Endothelial cell of umbilical vein (primary cell): Measurements from ENCODE around the gene ATP13A5. TPM values are rescaled to one million over a fixed set of nuclear protein-coding genes. Genes with fewer than 3 reads are reported as not detected.

Source experiments
- BruUV-seq: library from RNA; stranded (reverse); fragments of 400-500 nt; replicated peaks from 2 replicates; lab custom pipeline; 2021; lab: Mats Ljungman, UMichigan
- CTCF ChIA-PET: fragments of 300-600, 350-600 bp; sonication (Branson Sonifier 250); formaldehyde crosslinking; loops from one replicate; lab custom pipeline; 2021; ENCODE audit warnings: antibody characterized with exemption, inconsistent platforms; lab: Charles Lee
- POLR2A ChIA-PET: fragments of 300-600, 350-600 bp; sonication (Branson Sonifier 250); formaldehyde crosslinking; loops from one replicate; lab custom pipeline; 2021; ENCODE audit warnings: antibody characterized with exemption, inconsistent platforms; lab: Charles Lee
- DNase-seq: peaks from one replicate; pipeline ENCODE4 v3.0.0-alpha.2; 2011; ENCODE audit warnings: low read depth, low spot score
- FAIRE-seq: peaks from 2 replicates; lab custom pipeline; 2011; peaks lifted over from hg19 to GRCh38; lab: Jason Lieb, UNC
- H2AFZ ChIP-seq: 2 replicates; pipeline ENCODE4 v1.6.0; 2012; ENCODE audit warnings: low read depth, low read length, control low read depth, inconsistent platforms
- H3K27ac ChIP-seq: 2 replicates; pipeline ENCODE4 v1.5.1; 2011; ENCODE audit warnings: low read depth, mild to moderate bottlenecking, control low read depth, low read length, moderate library complexity; ENCODE audit not compliant: insufficient read depth
- H3K27me3 ChIP-seq, 2 experiments: 2 replicates each; pipeline versions ENCODE4 v1.6.0 to v1.6.1; 2011; ENCODE audit warnings: low read length in 2 of 2, mixed read lengths in 1 of 2; ENCODE audit not compliant: control insufficient read depth in 2 of 2, insufficient read depth in 2 of 2
- H3K36me3 ChIP-seq, 2 experiments: 2 replicates in 1 of 2; 3 replicates in 1 of 2; pipeline ENCODE4 v1.5.1; 2011; ENCODE audit warnings: low read length in 2 of 2, mild to moderate bottlenecking in 1 of 2, moderate library complexity in 1 of 2; ENCODE audit not compliant: control insufficient read depth in 2 of 2, insufficient read depth in 2 of 2; ENCODE audit errors: extremely low read depth in 1 of 2
- H3K4me1 ChIP-seq: 3 replicates; pipeline ENCODE4 v1.5.1; 2011; ENCODE audit warnings: mild to moderate bottlenecking, low read length; ENCODE audit not compliant: control insufficient read depth, insufficient read depth; ENCODE audit errors: extremely low read depth
- H3K4me2 ChIP-seq: 2 replicates; pipeline ENCODE4 v1.6.1; 2011; ENCODE audit warnings: low read length, control low read depth, mixed read lengths; ENCODE audit not compliant: insufficient read depth
- H3K4me3 ChIP-seq, 3 experiments: fragments of 200-600 bp in 1 of 3; sonication (generic), shearing (Covaris generic) in 1 of 3; replicated peaks in 1 of 3; 2 replicates each; pipeline ENCODE4 v1.5.1; 2011 to 2016; ENCODE audit warnings: control low read depth in 3 of 3, low read length in 3 of 3, mild to moderate bottlenecking in 2 of 3, inconsistent platforms in 1 of 3, low read depth in 1 of 3, moderate library complexity in 1 of 3; ENCODE audit not compliant: insufficient read depth in 1 of 3
- H3K79me2 ChIP-seq: 2 replicates; pipeline ENCODE4 v1.6.0; 2012; ENCODE audit warnings: low read length, inconsistent platforms; ENCODE audit not compliant: control insufficient read depth, insufficient read depth
- H3K9ac ChIP-seq: replicated peaks from 2 replicates; pipeline ENCODE3; 2011; ENCODE audit warnings: low read length, control low read depth; ENCODE audit not compliant: insufficient read depth; ENCODE audit errors: extremely low read depth
- H3K9me1 ChIP-seq: replicated peaks from 3 replicates; pipeline ENCODE4 v1.6.0; 2011; ENCODE audit warnings: mild to moderate bottlenecking, low read length; ENCODE audit not compliant: control insufficient read depth, insufficient read depth; ENCODE audit errors: extremely low read depth
- H3K9me3 ChIP-seq: replicated peaks from 2 replicates; pipeline ENCODE4 v1.5.1; 2012; ENCODE audit warnings: low read length, inconsistent platforms; ENCODE audit not compliant: control insufficient read depth, insufficient read depth
- H4K20me1 ChIP-seq: replicated peaks from 2 replicates; pipeline ENCODE3; 2011; ENCODE audit warnings: mild to moderate bottlenecking, low read length; ENCODE audit not compliant: control insufficient read depth, insufficient read depth; ENCODE audit errors: extremely low read depth
- CTCF ChIP-seq, 2 donors: IDR thresholded peaks; 1 replicate in 1 of 2; 2 replicates in 1 of 2; pipeline ENCODE4 v1.5.1; 2011; ENCODE audit warnings: low read length in 2 of 2, mild to moderate bottlenecking in 2 of 2, moderate library complexity in 2 of 2, control low read depth in 1 of 2, inconsistent platforms in 1 of 2, low read depth in 1 of 2; ENCODE audit not compliant: insufficient read depth in 1 of 2; ENCODE audit errors: extremely low read depth in 1 of 2
- EZH2 ChIP-seq: IDR thresholded peaks from 2 replicates; pipeline ENCODE4 v1.6.1; 2012; ENCODE audit warnings: borderline replicate concordance, low read depth, mild to moderate bottlenecking, moderate library complexity, low read length, inconsistent platforms; ENCODE audit not compliant: severe bottlenecking
- FOS ChIP-seq: IDR thresholded peaks from 2 replicates; pipeline ENCODE4 v1.6.1; 2011; ENCODE audit warnings: mild to moderate bottlenecking, low read length, moderate library complexity, borderline replicate concordance; ENCODE audit not compliant: insufficient read depth
- GATA2 ChIP-seq: IDR thresholded peaks from 2 replicates; pipeline ENCODE4 v1.7.0; 2011; ENCODE audit warnings: low read depth, mild to moderate bottlenecking, moderate library complexity, mixed read lengths, low read length; ENCODE audit not compliant: insufficient read length, insufficient read depth
- JUN ChIP-seq: IDR thresholded peaks from 2 replicates; pipeline ENCODE4 v1.6.1; 2011; ENCODE audit warnings: borderline replicate concordance, low read depth; ENCODE audit not compliant: insufficient read length, insufficient read depth
- MAX ChIP-seq: IDR thresholded peaks from 2 replicates; pipeline ENCODE4 v1.6.1; 2011; ENCODE audit not compliant: insufficient read depth, insufficient read length
- MYC ChIP-seq: IDR thresholded peaks from one replicate; pipeline ENCODE4 v1.6.1; 2011; ENCODE audit warnings: mild to moderate bottlenecking, low read depth, low read length
- POLR2A ChIP-seq: IDR thresholded peaks from 2 replicates; pipeline ENCODE4 v1.6.1; 2012; ENCODE audit warnings: low read depth, mild to moderate bottlenecking, control low read depth, low read length
- POLR2AphosphoS5 ChIP-seq: IDR thresholded peaks from 2 replicates; pipeline ENCODE4 v1.6.1; 2012; ENCODE audit warnings: low read depth, mild to moderate bottlenecking, control low read depth, low read length, moderate library complexity; ENCODE audit not compliant: insufficient read depth
- dilution Hi-C: fragments of 300-500 bp; cut with MboI; formaldehyde crosslinking; loops from one replicate; pipeline ENCODE4 v1.15.0; 2019; ENCODE audit warnings: low sequenced_read_pairs; ENCODE audit not compliant: extremely low pct_ligation_motif_present
- intact Hi-C: fragments of 100-400 bp; cut with micrococcal nuclease; formaldehyde crosslinking; loops from one replicate; pipeline ENCODE4 v1.10.0; 2022
- polyA plus RNA-seq, 4 experiments: library from polyadenylated mRNA; depleted of rRNA in 3 of 4; stranded (reverse) in 3 of 4; unstranded in 1 of 4; fragments of >200 nt; gene quantifications; 2 replicates each; pipeline versions ENCODE4 v1.2.1 to v1.2.3, GENCODE V29; 2011 to 2012; ENCODE audit warnings: missing spikeins in 1 of 4
- total RNA-seq: library from RNA; stranded (reverse); gene quantifications from 2 replicates; pipeline ENCODE4 v1.2.3, GENCODE V29; 2021

ATP13A5 gene
- total and polyA plus RNA-seq, 2 donors (not counting 3 experiments of a cell fraction or from before 2014, with no cell fraction given), result not detected

- Histone ChIP-seq H3K4me2 (no peak overlapping the region), H3K4me1 (no peaks in the 10 kb centered on the region), H3K4me3 (no peak overlapping the region), H3K79me2 (no peaks in the 10 kb centered on the region), H3K9ac (no peak overlapping the region), H3K27ac (no peak overlapping the region), H3K36me3 (no peaks in the 10 kb centered on the region), H3K27me3 (no peaks in the 10 kb centered on the region), H3K9me3 (no peaks in the 10 kb centered on the region), H3K9me1 (no peaks in the 10 kb centered on the region), H2AFZ (no peak overlapping the region), H4K20me1 (no peaks in the 10 kb centered on the region)
- POLR2A ChIA-PET, result no interaction called here
- dilution Hi-C loops, result no loop called here
- DNase-seq (no peak), FAIRE-seq (no peak)
- intact Hi-C loops, result no loop called here
- no TSS peak for BruUV-seq
- no peak for TF ChIP-seq MYC
- no peak for TF ChIP-seq MAX
- no peak for TF ChIP-seq POLR2A
- CTCF ChIA-PET, result no interaction called here
These were observed 24.8 kb upstream of the ATP13A5 start for GRCh38 chr3:193403307-193403706.

- intact Hi-C loops, result no loop called here
- no peak for TF ChIP-seq MYC
- no peak for TF ChIP-seq JUN
- TF ChIP-seq GATA2, result no peak
- TF ChIP-seq MAX, result no peak
- TF ChIP-seq CTCF (IDR thresholded peaks at IDR 0.05; ENCODE audit: extremely low read depth in 1 of 2, insufficient read depth in 1 of 2, low read depth in 1 of 2, low read length in 2 of 2), result no peak
- no peak for TF ChIP-seq FOS
- TF ChIP-seq EZH2, result no peak
- no peak for TF ChIP-seq POLR2AphosphoS5
- no peak for TF ChIP-seq POLR2A
- no peaks in the 10 kb centered on the region for H3K4me1 ChIP-seq
- CTCF ChIA-PET, result no interaction called here
- no peak overlapping the region for H3K27ac ChIP-seq
- POLR2A ChIA-PET, result no interaction called here
- no peak overlapping the region for H2AFZ ChIP-seq
- no peaks in the 10 kb centered on the region for H4K20me1 ChIP-seq
- H3K27me3 ChIP-seq, result no peaks in the 10 kb centered on the region
- no peaks in the 10 kb centered on the region for H3K79me2 ChIP-seq
- DNase-seq, result no peak
- H3K4me3 ChIP-seq, result no peak overlapping the region
- no peaks in the 10 kb centered on the region for H3K9me3 ChIP-seq
- dilution Hi-C loops, result no loop called here
- H3K9ac ChIP-seq, result no peak overlapping the region
- BruUV-seq, result no TSS peak
- H3K9me1 ChIP-seq, result no peaks in the 10 kb centered on the region
- H3K36me3 ChIP-seq, result no peaks in the 10 kb centered on the region
- H3K4me2 ChIP-seq, result no peak overlapping the region
- no peak for FAIRE-seq
These were observed 21.8 kb upstream of the ATP13A5 start for GRCh38 chr3:193400304-193400703.
